ENCODE measurements around the gene MRPL14.
"Not testable (repeated sequence)": the region's sequence is repeated elsewhere in the genome, so short reads cannot be mapped to it uniquely, and the experiment has no call there.

MRPL14 gene

GRCh38 chr6:44096612-44097011 is 30.6 kb downstream of the MRPL14 start:
- DNase-seq: peak; percentile 10 to 33

- DNase-seq: not testable (repeated sequence)
These were observed 32.0 kb downstream of the MRPL14 start for GRCh38 chr6:44095243-44095623.

- DNase-seq: no peak
These were observed 32.6 kb downstream of the MRPL14 start for GRCh38 chr6:44094403-44095242.

- no peak for DNase-seq
These were observed 33.4 kb downstream of the MRPL14 start for GRCh38 chr6:44093750-44094402.

- DNase-seq: no peak
These were observed 34.2 kb downstream of the MRPL14 start for GRCh38 chr6:44093066-44093465.

- no peak for DNase-seq
These were observed 35.0 kb downstream of the MRPL14 start for GRCh38 chr6:44091981-44092884.

GRCh38 chr6:44091356-44091755 is 35.9 kb downstream of the MRPL14 start:
- DNase-seq: not testable (repeated sequence)

- no peak for DNase-seq
These were observed 36.8 kb downstream of the MRPL14 start for GRCh38 chr6:44090465-44090864.

GRCh38 chr6:44088827-44089590 is 38.2 kb downstream of the MRPL14 start:
- no peak for DNase-seq

- DNase-seq: no peak
These were observed 39.6 kb downstream of the MRPL14 start for GRCh38 chr6:44087623-44088022.

- no peak for DNase-seq
These were observed 40.2 kb downstream of the MRPL14 start for GRCh38 chr6:44086931-44087574.

GRCh38 chr6:44085219-44085618 is 42.0 kb downstream of the MRPL14 start:
- no peak for DNase-seq

GRCh38 chr6:44084231-44085014 is 42.8 kb downstream of the MRPL14 start:
- no peak for DNase-seq

GRCh38 chr6:44082872-44083321 is 44.4 kb downstream of the MRPL14 start:
- no peak for DNase-seq

GRCh38 chr6:44081753-44082152 is 45.5 kb downstream of the MRPL14 start:
- DNase-seq: no peak

GRCh38 chr6:44080561-44081521 is 46.4 kb downstream of the MRPL14 start:
- DNase-seq: no peak

- no peak for DNase-seq
These were observed 47.6 kb downstream of the MRPL14 start for GRCh38 chr6:44079672-44080071.

GRCh38 chr6:44078827-44079671 is 48.2 kb downstream of the MRPL14 start:
- no peak for DNase-seq

Measured in NCI-H187 (cell line).